IPS DF 6.9 (cell line): ENCODE measurements around the gene ITPRID2.

Experiments
- DNase-seq: peaks from one replicate; pipeline ENCODE4 v3.0.0-alpha.2; 2013; ENCODE audit warnings: low read depth, low spot score
- H3K27ac ChIP-seq: one replicate; pipeline ENCODE4 v1.5.1; 2013; ENCODE audit warnings: low read length, control low read depth
- H3K27me3 ChIP-seq: 2 replicates; pipeline ENCODE4 v1.6.1; 2013; ENCODE audit warnings: mild to moderate bottlenecking, low read length; ENCODE audit not compliant: control insufficient read depth, insufficient read depth
- H3K36me3 ChIP-seq: 2 replicates; pipeline ENCODE4 v1.6.1; 2013; ENCODE audit warnings: low read length; ENCODE audit not compliant: control insufficient read depth, insufficient read depth
- H3K4me1 ChIP-seq: 2 replicates; pipeline ENCODE4 v1.6.1; 2013; ENCODE audit warnings: low read length; ENCODE audit not compliant: control insufficient read depth, insufficient read depth
- H3K4me3 ChIP-seq: 2 replicates; pipeline ENCODE4 v1.5.1; 2013; ENCODE audit warnings: mild to moderate bottlenecking, low read length
- H3K9me3 ChIP-seq: 2 replicates; pipeline ENCODE4 v1.6.1; 2013; ENCODE audit warnings: low read length, inconsistent platforms; ENCODE audit not compliant: control insufficient read depth, insufficient read depth
- WGBS: extraction: QIAGEN DNeasy Blood & Tissue Kit; methylation state at CpG from one replicate; pipeline ENCODE4 v1.1.7; 2013; ENCODE audit warnings: mixed read lengths, missing lambda C conversion rate; ENCODE audit not compliant: insufficient read length, insufficient coverage; 5-methylcytosine and 5-hydroxymethylcytosine counted together

Gene ITPRID2

GRCh38 chr2:181882246-181883020 lies 9.1 kb upstream of the ITPRID2 start:
- Histone ChIP-seq H3K4me3 (no peak overlapping the region), H3K36me3 (no peaks in the 10 kb centered on the region), H3K9me3 (no peaks in the 10 kb centered on the region), H3K27me3 (no peaks in the 10 kb centered on the region), H3K27ac (no peak overlapping the region), H3K4me1 (no peaks in the 10 kb centered on the region)
- WGBS, result no CpG with 5 or more reads among the region's 4 CpGs
- no peak for DNase-seq

GRCh38 chr2:181884601-181885000 lies 6.9 kb upstream of the ITPRID2 start:
- DNase-seq, result no peak
- Histone ChIP-seq H3K4me3 (no peak overlapping the region), H3K36me3 (no peaks in the 10 kb centered on the region), H3K27ac (no peak overlapping the region), H3K9me3 (no peaks in the 10 kb centered on the region), H3K4me1 (no peaks in the 10 kb centered on the region), H3K27me3 (no peaks in the 10 kb centered on the region)
- no CpG with 5 or more reads among the region's 1 CpG for WGBS

- Histone ChIP-seq H3K27ac (no peak overlapping the region), H3K36me3 (no peaks in the 10 kb centered on the region), H3K9me3 (no peaks in the 10 kb centered on the region), H3K4me1 (no peaks in the 10 kb centered on the region), H3K4me3 (no peak overlapping the region), H3K27me3 (no peaks in the 10 kb centered on the region)
- DNase-seq, result no peak
- WGBS, result no CpG with 5 or more reads among the region's 2 CpGs
Observed at GRCh38 chr2:181885096-181885495, 6.4 kb upstream of the ITPRID2 start.

- Histone ChIP-seq H3K36me3 (no peaks in the 10 kb centered on the region), H3K27ac (no peak overlapping the region), H3K4me1 (no peaks in the 10 kb centered on the region), H3K9me3 (no peaks in the 10 kb centered on the region), H3K27me3 (no peaks in the 10 kb centered on the region), H3K4me3 (no peak overlapping the region)
- WGBS, result no CpG with 5 or more reads among the region's 4 CpGs
- DNase-seq, result no peak
Observed at GRCh38 chr2:181886192-181886591, 5.3 kb upstream of the ITPRID2 start.

GRCh38 chr2:181887045-181887444 lies 4.5 kb upstream of the ITPRID2 start:
- Histone ChIP-seq H3K4me3 (no peak overlapping the region), H3K9me3 (no peaks in the 10 kb centered on the region), H3K4me1 (no peaks in the 10 kb centered on the region), H3K27ac (no peak overlapping the region), H3K27me3 (no peaks in the 10 kb centered on the region), H3K36me3 (no peaks in the 10 kb centered on the region)
- DNase-seq, result no peak
- no CpG with 5 or more reads among the region's 2 CpGs for WGBS

- DNase-seq, result no peak
- Histone ChIP-seq H3K36me3 (no peaks in the 10 kb centered on the region), H3K4me3 (no peak overlapping the region), H3K4me1 (no peaks in the 10 kb centered on the region), H3K27me3 (no peaks in the 10 kb centered on the region), H3K27ac (no peak overlapping the region), H3K9me3 (no peaks in the 10 kb centered on the region)
Observed at GRCh38 chr2:181889776-181890175, 1.8 kb upstream of the ITPRID2 start.

- no peak overlapping the region for H3K4me3 ChIP-seq
- H3K27me3 ChIP-seq, result no peaks in the 10 kb centered on the region
- H3K9me3 ChIP-seq, result no peaks in the 10 kb centered on the region
- no peak for DNase-seq
- H3K4me1 ChIP-seq, result no peaks in the 10 kb centered on the region
- H3K36me3 ChIP-seq, result no peaks in the 10 kb centered on the region
- no peak overlapping the region for H3K27ac ChIP-seq
- no CpG with 5 or more reads among the region's 2 CpGs for WGBS
Observed at GRCh38 chr2:181890271-181890670, 1.3 kb upstream of the ITPRID2 start.

- Histone ChIP-seq H3K9me3 (no peaks in the 10 kb centered on the region), H3K27me3 (no peaks in the 10 kb centered on the region), H3K27ac (no peak overlapping the region), H3K4me3 (peak overlapping the region; percentile 60; the same call in 1 of the 2 replicates), H3K4me1 (no peaks in the 10 kb centered on the region), H3K36me3 (no peaks in the 10 kb centered on the region)
- no peak for DNase-seq
- no CpG with 5 or more reads among the region's 83 CpGs for WGBS
Observed at GRCh38 chr2:181891966-181892798, 652 bp downstream of the ITPRID2 start.

- no peak for DNase-seq
- WGBS, result 100% methylated on average over 1 of the region's 10 CpGs
- H3K36me3 ChIP-seq, result no peaks in the 10 kb centered on the region
- peak overlapping the region; percentile 60; the same call in 1 of the 2 replicates for H3K4me3 ChIP-seq
- no peaks in the 10 kb centered on the region for H3K9me3 ChIP-seq
- no peak overlapping the region for H3K27ac ChIP-seq
- H3K4me1 ChIP-seq, result no peaks in the 10 kb centered on the region
- no peaks in the 10 kb centered on the region for H3K27me3 ChIP-seq
Observed at GRCh38 chr2:181892799-181893435, 1.4 kb downstream of the ITPRID2 start.

GRCh38 chr2:181894381-181894780 lies 2.9 kb downstream of the ITPRID2 start:
- no peaks in the 10 kb centered on the region for H3K4me1 ChIP-seq
- DNase-seq, result no peak
- no CpG with 5 or more reads among the region's 3 CpGs for WGBS
- H3K36me3 ChIP-seq, result no peaks in the 10 kb centered on the region
- no peaks in the 10 kb centered on the region for H3K27me3 ChIP-seq
- H3K4me3 ChIP-seq, result no peak overlapping the region
- no peaks in the 10 kb centered on the region for H3K9me3 ChIP-seq
- H3K27ac ChIP-seq, result no peak overlapping the region
